DND-41 (cell line): ENCODE results near the gene FAM89A.
A peak's percentile ranks its signal among the peaks of the same experiment; 100 is the strongest.

ENCODE experiments used
- ATAC-seq: fragments of 200-7000 bp; cut with Tn5 transposase; 3 replicates; pipeline ENCODE4 v1.9.1; 2021; ENCODE audit warnings: low read depth; ENCODE audit not compliant: insufficient read depth
- DNase-seq: peaks from one replicate; pipeline ENCODE4 v3.0.0-alpha.2; 2020
- H2AFZ ChIP-seq: 2 replicates; pipeline ENCODE4 v1.6.0; 2012; ENCODE audit warnings: low read depth, low read length
- H3K27ac ChIP-seq: 2 replicates; pipeline ENCODE4 v1.5.1; 2012; ENCODE audit warnings: low read length, inconsistent platforms
- H3K27me3 ChIP-seq: fragments of 200-600 bp; sonication (generic); 2 replicates; pipeline ENCODE4 v1.6.0; 2012; ENCODE audit warnings: low read length, mild to moderate bottlenecking, inconsistent platforms; ENCODE audit not compliant: insufficient read depth, poor library complexity
- H3K36me3 ChIP-seq: 2 replicates; pipeline ENCODE4 v1.5.1; 2012; ENCODE audit warnings: low read length, inconsistent platforms; ENCODE audit not compliant: insufficient read depth
- H3K4me1 ChIP-seq: 2 replicates; pipeline ENCODE4 v1.5.1; 2012; ENCODE audit warnings: mild to moderate bottlenecking, low read length; ENCODE audit not compliant: insufficient read depth
- H3K4me2 ChIP-seq: 2 replicates; pipeline ENCODE4 v1.6.0; 2012; ENCODE audit warnings: mild to moderate bottlenecking, moderate library complexity, low read length, inconsistent platforms; ENCODE audit not compliant: insufficient read depth
- H3K4me3 ChIP-seq, 2 experiments: fragments of 200-600 bp in 1 of 2; shearing (Covaris generic) in 1 of 2; 2 replicates each; pipeline ENCODE4 v1.5.1; 2012 to 2016; ENCODE audit warnings: inconsistent platforms in 2 of 2, low read length in 2 of 2, mild to moderate bottlenecking in 2 of 2, low read depth in 1 of 2, moderate library complexity in 1 of 2
- H3K79me2 ChIP-seq: 2 replicates; pipeline ENCODE4 v1.6.0; 2012; ENCODE audit warnings: low read length, inconsistent platforms; ENCODE audit not compliant: insufficient read depth
- H3K9ac ChIP-seq: 2 replicates; pipeline ENCODE4 v1.6.0; 2012; ENCODE audit warnings: low read depth, mild to moderate bottlenecking, inconsistent platforms, low read length, moderate library complexity
- H3K9me3 ChIP-seq: 2 replicates; pipeline ENCODE4 v1.5.1; 2012; ENCODE audit warnings: low read length, moderate library complexity, mild to moderate bottlenecking, inconsistent platforms; ENCODE audit not compliant: insufficient read depth, severe bottlenecking
- H4K20me1 ChIP-seq: 2 replicates; pipeline ENCODE4 v1.6.0; 2012; ENCODE audit warnings: low read length; ENCODE audit not compliant: insufficient read depth
- CTCF ChIP-seq: IDR thresholded peaks from 2 replicates; pipeline ENCODE4 v1.5.1; 2012; ENCODE audit warnings: borderline replicate concordance, low read length, moderate library complexity, mild to moderate bottlenecking; ENCODE audit not compliant: poor library complexity, severe bottlenecking; ENCODE audit errors: extremely low read depth
- EZH2 ChIP-seq: IDR thresholded peaks from 3 replicates; pipeline ENCODE4 v1.6.1; 2012; ENCODE audit warnings: borderline replicate concordance, low read depth, mild to moderate bottlenecking, moderate library complexity, low read length, inconsistent platforms; ENCODE audit not compliant: severe bottlenecking

Gene FAM89A

GRCh38 chr1:230979389-230979716 is 60.7 kb downstream of the FAM89A start:
- peak overlapping the region; percentile 96 for H2AFZ ChIP-seq
- no peaks in the 10 kb centered on the region for H3K9me3 ChIP-seq
- H3K79me2 ChIP-seq, result peaks cover 55% of the 10 kb centered on the region
- DNase-seq (no peak), ATAC-seq (no peak)
- peak overlapping the region; percentile 85 for H3K27ac ChIP-seq
- no peaks in the 10 kb centered on the region for H3K27me3 ChIP-seq
- H3K4me1 ChIP-seq, result peaks cover 53% of the 10 kb centered on the region
- peaks cover 17% of the 10 kb centered on the region for H3K36me3 ChIP-seq
- H3K4me2 ChIP-seq, result peak overlapping the region; percentile 93
- H3K4me3 ChIP-seq, result peak overlapping the region; percentile 78 to 91
- peaks cover 19% of the 10 kb centered on the region; the same call in 1 of the 2 replicates for H4K20me1 ChIP-seq
- peak overlapping the region; percentile 71 for H3K9ac ChIP-seq
- no peak for TF ChIP-seq CTCF
- TF ChIP-seq EZH2, result no peak

GRCh38 chr1:230978491-230979388 is 61.3 kb downstream of the FAM89A start, which contains the start of the genes ARV1 and TTC13:
Gene ARV1, plus strand, starts transcription at chr1:230979094. Its CDS starts 12 bp downstream, at chr1:230979106.
Gene TTC13, minus strand, starts transcription at chr1:230978861. Its CDS starts 31 bp downstream, at chr1:230978830.
- Histone ChIP-seq H3K4me1 (peaks cover 59% of the 10 kb centered on the region), H3K9me3 (no peaks in the 10 kb centered on the region), H3K27ac (peak within 1 kb of the TSS; percentile 85), H4K20me1 (peaks cover 19% of the 10 kb centered on the region; the same call in 1 of the 2 replicates), H2AFZ (peak within 1 kb of the TSS; percentile 96), H3K4me3 (peak within 1 kb of the TSS; percentile 78 to 91), H3K79me2 (peaks cover 57% of the 10 kb centered on the region), H3K4me2 (peak within 1 kb of the TSS; percentile 93), H3K36me3 (peaks cover 17% of the 10 kb centered on the region), H3K27me3 (no peaks in the 10 kb centered on the region), H3K9ac (peak within 1 kb of the TSS; percentile 71)
- DNase-seq (peak; percentile 95), ATAC-seq (peak; percentile 97)
- peak; percentile 53 for TF ChIP-seq CTCF
- TF ChIP-seq EZH2, result no peak

- peak overlapping the region; percentile 41; the same call in 1 of the 2 replicates for H3K27ac ChIP-seq
- H3K27me3 ChIP-seq, result no peaks in the 10 kb centered on the region
- peak overlapping the region; percentile 93 for H3K4me2 ChIP-seq
- H2AFZ ChIP-seq, result peak overlapping the region; percentile 96
- H4K20me1 ChIP-seq, result peaks cover 19% of the 10 kb centered on the region; the same call in 1 of the 2 replicates
- TF ChIP-seq EZH2 (no peak), CTCF (no peak)
- peak overlapping the region; percentile 71 for H3K9ac ChIP-seq
- DNase-seq, result peak; percentile 41
- H3K79me2 ChIP-seq, result peaks cover 57% of the 10 kb centered on the region
- peak overlapping the region; percentile 67 to 91 for H3K4me3 ChIP-seq
- peaks cover 67% of the 10 kb centered on the region for H3K4me1 ChIP-seq
- peaks cover 17% of the 10 kb centered on the region for H3K36me3 ChIP-seq
- no peaks in the 10 kb centered on the region for H3K9me3 ChIP-seq
- ATAC-seq, result peak; percentile 4; the same call in 2 of the 3 replicates
These were observed 62.1 kb downstream of the FAM89A start for GRCh38 chr1:230977761-230978490.
